ENCODE data around the gene ECHDC1.
A peak's percentile ranks its signal among the peaks of the same experiment; 100 is the strongest.
"Not testable (repeated sequence)": the region's sequence is repeated elsewhere in the genome, so short reads cannot be mapped to it uniquely, and the experiment has no call there.

The ECHDC1 gene

GRCh38 chr6:127342296-127342945 is 988 bp downstream of the ECHDC1 start:
- no peak for DNase-seq

- no peak for DNase-seq
These were observed 1.8 kb downstream of the ECHDC1 start for GRCh38 chr6:127341471-127342202.

GRCh38 chr6:127340171-127340570 is 3.2 kb downstream of the ECHDC1 start:
- no peak for DNase-seq

GRCh38 chr6:127338936-127339335 is 4.5 kb downstream of the ECHDC1 start:
- DNase-seq: no peak

- no peak for DNase-seq
These were observed 10.9 kb downstream of the ECHDC1 start for GRCh38 chr6:127332383-127332961.

GRCh38 chr6:127331256-127331655 is 12.2 kb downstream of the ECHDC1 start:
- DNase-seq: not testable (repeated sequence)

GRCh38 chr6:127328043-127328609 is 15.3 kb downstream of the ECHDC1 start:
- no peak for DNase-seq

GRCh38 chr6:127319686-127320085 is 23.7 kb downstream of the ECHDC1 start:
- no peak for DNase-seq

GRCh38 chr6:127317388-127318128 is 25.9 kb downstream of the ECHDC1 start:
- DNase-seq: no peak

GRCh38 chr6:127305741-127306140 is 37.7 kb downstream of the ECHDC1 start:
- DNase-seq: no peak

- DNase-seq: no peak
These were observed 39.5 kb downstream of the ECHDC1 start for GRCh38 chr6:127303917-127304316.

GRCh38 chr6:127302728-127303660 is 40.4 kb downstream of the ECHDC1 start:
- DNase-seq: peak in 2 of 51 donors; percentile 3 to 5

- no peak for DNase-seq
These were observed 42.2 kb downstream of the ECHDC1 start for GRCh38 chr6:127301199-127301700.

- DNase-seq: no peak
These were observed 43.0 kb downstream of the ECHDC1 start for GRCh38 chr6:127300411-127300810.

GRCh38 chr6:127299522-127300240 is 43.7 kb downstream of the ECHDC1 start:
- DNase-seq: no peak

GRCh38 chr6:127298475-127298874 is 44.9 kb downstream of the ECHDC1 start:
- DNase-seq: no peak

- DNase-seq: no peak
These were observed 45.8 kb downstream of the ECHDC1 start for GRCh38 chr6:127297502-127298070.

GRCh38 chr6:127291495-127291894 is 51.9 kb downstream of the ECHDC1 start:
- DNase-seq: no peak

Data from hypothalamus (tissue), 51 donors.